ENCODE measurements around the gene PKHD1.

The PKHD1 gene

GRCh38 chr6:52125572-52125971 lies 38.2 kb upstream of the PKHD1 start:
- H3K27ac ChIP-seq (ENCODE audit: low read depth in 2 of 2, low read length in 2 of 2) = no peak overlapping the region

GRCh38 chr6:52125139-52125538 lies 37.7 kb upstream of the PKHD1 start:
- peaks cover 0 to 2% of the 10 kb centered on the region in 2 donors for H3K27me3 ChIP-seq (ENCODE audit: control insufficient read depth in 2 of 2, insufficient read depth in 2 of 2, low read length in 2 of 2)
- no peak overlapping the region for H3K27ac ChIP-seq (ENCODE audit: low read depth in 2 of 2, low read length in 2 of 2)
- no peaks in the 10 kb centered on the region for H3K36me3 ChIP-seq (ENCODE audit: control insufficient read depth in 2 of 2, insufficient read depth in 2 of 2, low read length in 2 of 2)
- no peak overlapping the region for H3K9ac ChIP-seq (ENCODE audit: low read depth in 1 of 2, low read length in 2 of 2)
- no peak overlapping the region for H3K4me3 ChIP-seq (ENCODE audit: low read length in 2 of 2)
- no peaks in the 10 kb centered on the region for H3K9me3 ChIP-seq (ENCODE audit: control insufficient read depth in 2 of 2, low read length in 2 of 2)
- H3K4me1 ChIP-seq (ENCODE audit: control insufficient read depth in 2 of 2, insufficient read depth in 2 of 2, low read length in 2 of 2) = no peaks in the 10 kb centered on the region

More at GRCh38 chr6:52125572-52125971, 38.2 kb upstream of the PKHD1 start:
- H3K36me3 ChIP-seq (ENCODE audit: control insufficient read depth in 2 of 2, insufficient read depth in 2 of 2, low read length in 2 of 2) = no peaks in the 10 kb centered on the region
- H3K9ac ChIP-seq (ENCODE audit: low read depth in 1 of 2, low read length in 2 of 2) = no peak overlapping the region
- H3K4me3 ChIP-seq (ENCODE audit: low read length in 2 of 2) = no peak overlapping the region
- H3K27me3 ChIP-seq (ENCODE audit: control insufficient read depth in 2 of 2, insufficient read depth in 2 of 2, low read length in 2 of 2) = peaks cover 0 to 2% of the 10 kb centered on the region in 2 donors
- no peaks in the 10 kb centered on the region for H3K9me3 ChIP-seq (ENCODE audit: control insufficient read depth in 2 of 2, low read length in 2 of 2)
- no peaks in the 10 kb centered on the region for H3K4me1 ChIP-seq (ENCODE audit: control insufficient read depth in 2 of 2, insufficient read depth in 2 of 2, low read length in 2 of 2)

- Histone ChIP-seq H3K4me3 (ENCODE audit: low read length in 2 of 2) (no peak overlapping the region), H3K9me3 (ENCODE audit: control insufficient read depth in 2 of 2, low read length in 2 of 2) (no peaks in the 10 kb centered on the region), H3K36me3 (ENCODE audit: control insufficient read depth in 2 of 2, insufficient read depth in 2 of 2, low read length in 2 of 2) (no peaks in the 10 kb centered on the region), H3K4me1 (ENCODE audit: control insufficient read depth in 2 of 2, insufficient read depth in 2 of 2, low read length in 2 of 2) (no peaks in the 10 kb centered on the region), H3K27me3 (ENCODE audit: control insufficient read depth in 2 of 2, insufficient read depth in 2 of 2, low read length in 2 of 2) (peaks cover 0 to 2% of the 10 kb centered on the region in 2 donors), H3K27ac (ENCODE audit: low read depth in 2 of 2, low read length in 2 of 2) (no peak overlapping the region), H3K9ac (ENCODE audit: low read depth in 1 of 2, low read length in 2 of 2) (no peak overlapping the region)
Measured at GRCh38 chr6:52124126-52125121, 37.0 kb upstream of the PKHD1 start.

- Histone ChIP-seq H3K27ac (ENCODE audit: low read depth in 2 of 2, low read length in 2 of 2) (no peak overlapping the region), H3K4me3 (ENCODE audit: low read length in 2 of 2) (no peak overlapping the region), H3K4me1 (ENCODE audit: control insufficient read depth in 2 of 2, insufficient read depth in 2 of 2, low read length in 2 of 2) (no peaks in the 10 kb centered on the region), H3K9ac (ENCODE audit: low read depth in 1 of 2, low read length in 2 of 2) (no peak overlapping the region), H3K36me3 (ENCODE audit: control insufficient read depth in 2 of 2, insufficient read depth in 2 of 2, low read length in 2 of 2) (no peaks in the 10 kb centered on the region), H3K27me3 (ENCODE audit: control insufficient read depth in 2 of 2, insufficient read depth in 2 of 2, low read length in 2 of 2) (peaks cover 0 to 2% of the 10 kb centered on the region in 2 donors), H3K9me3 (ENCODE audit: control insufficient read depth in 2 of 2, low read length in 2 of 2) (peaks cover 3% of the 10 kb centered on the region in 2 donors)
Measured at GRCh38 chr6:52123251-52123650, 35.8 kb upstream of the PKHD1 start.

GRCh38 chr6:52117352-52117751 lies 29.9 kb upstream of the PKHD1 start:
- Histone ChIP-seq H3K9ac (ENCODE audit: low read depth in 1 of 2, low read length in 2 of 2) (no peak overlapping the region), H3K4me3 (ENCODE audit: low read length in 2 of 2) (no peak overlapping the region), H3K27me3 (ENCODE audit: control insufficient read depth in 2 of 2, insufficient read depth in 2 of 2, low read length in 2 of 2) (no peaks in the 10 kb centered on the region), H3K4me1 (ENCODE audit: control insufficient read depth in 2 of 2, insufficient read depth in 2 of 2, low read length in 2 of 2) (peaks cover 6 to 18% of the 10 kb centered on the region in 2 donors), H3K9me3 (ENCODE audit: control insufficient read depth in 2 of 2, low read length in 2 of 2) (peaks cover 3% of the 10 kb centered on the region in 2 donors), H3K27ac (ENCODE audit: low read depth in 2 of 2, low read length in 2 of 2) (no peak overlapping the region), H3K36me3 (ENCODE audit: control insufficient read depth in 2 of 2, insufficient read depth in 2 of 2, low read length in 2 of 2) (no peaks in the 10 kb centered on the region)

- Histone ChIP-seq H3K4me3 (ENCODE audit: low read length in 2 of 2) (no peak overlapping the region), H3K9ac (ENCODE audit: low read depth in 1 of 2, low read length in 2 of 2) (no peak overlapping the region), H3K36me3 (ENCODE audit: control insufficient read depth in 2 of 2, insufficient read depth in 2 of 2, low read length in 2 of 2) (no peaks in the 10 kb centered on the region), H3K9me3 (ENCODE audit: control insufficient read depth in 2 of 2, low read length in 2 of 2) (peaks cover 3% of the 10 kb centered on the region in 2 donors), H3K4me1 (ENCODE audit: control insufficient read depth in 2 of 2, insufficient read depth in 2 of 2, low read length in 2 of 2) (peaks cover 6 to 18% of the 10 kb centered on the region in 2 donors), H3K27me3 (ENCODE audit: control insufficient read depth in 2 of 2, insufficient read depth in 2 of 2, low read length in 2 of 2) (peaks cover 0 to 3% of the 10 kb centered on the region in 2 donors), H3K27ac (ENCODE audit: low read depth in 2 of 2, low read length in 2 of 2) (no peak overlapping the region)
Measured at GRCh38 chr6:52116605-52116948, 29.2 kb upstream of the PKHD1 start.

GRCh38 chr6:52115891-52116604 lies 28.6 kb upstream of the PKHD1 start:
- no peak overlapping the region for H3K27ac ChIP-seq (ENCODE audit: low read depth in 2 of 2, low read length in 2 of 2)
- H3K4me3 ChIP-seq (ENCODE audit: low read length in 2 of 2) = no peak overlapping the region
- peaks cover 6 to 18% of the 10 kb centered on the region in 2 donors for H3K4me1 ChIP-seq (ENCODE audit: control insufficient read depth in 2 of 2, insufficient read depth in 2 of 2, low read length in 2 of 2)
- H3K36me3 ChIP-seq (ENCODE audit: control insufficient read depth in 2 of 2, insufficient read depth in 2 of 2, low read length in 2 of 2) = no peaks in the 10 kb centered on the region
- peaks cover 3% of the 10 kb centered on the region in 2 donors for H3K9me3 ChIP-seq (ENCODE audit: control insufficient read depth in 2 of 2, low read length in 2 of 2)
- peaks cover 0 to 3% of the 10 kb centered on the region in 2 donors for H3K27me3 ChIP-seq (ENCODE audit: control insufficient read depth in 2 of 2, insufficient read depth in 2 of 2, low read length in 2 of 2)
- no peak overlapping the region for H3K9ac ChIP-seq (ENCODE audit: low read depth in 1 of 2, low read length in 2 of 2)

GRCh38 chr6:52115145-52115741 lies 27.8 kb upstream of the PKHD1 start:
- H3K9ac ChIP-seq (ENCODE audit: low read depth in 1 of 2, low read length in 2 of 2) = no peak overlapping the region
- peaks cover 3% of the 10 kb centered on the region in 2 donors for H3K9me3 ChIP-seq (ENCODE audit: control insufficient read depth in 2 of 2, low read length in 2 of 2)
- H3K36me3 ChIP-seq (ENCODE audit: control insufficient read depth in 2 of 2, insufficient read depth in 2 of 2, low read length in 2 of 2) = no peaks in the 10 kb centered on the region
- no peak overlapping the region for H3K4me3 ChIP-seq (ENCODE audit: low read length in 2 of 2)
- no peak overlapping the region for H3K27ac ChIP-seq (ENCODE audit: low read depth in 2 of 2, low read length in 2 of 2)
- peaks cover 6 to 18% of the 10 kb centered on the region in 2 donors for H3K4me1 ChIP-seq (ENCODE audit: control insufficient read depth in 2 of 2, insufficient read depth in 2 of 2, low read length in 2 of 2)
- peaks cover 0 to 3% of the 10 kb centered on the region in 2 donors for H3K27me3 ChIP-seq (ENCODE audit: control insufficient read depth in 2 of 2, insufficient read depth in 2 of 2, low read length in 2 of 2)

GRCh38 chr6:52109171-52109571 lies 21.8 kb upstream of the PKHD1 start:
- Histone ChIP-seq H3K9ac (ENCODE audit: low read depth in 1 of 2, low read length in 2 of 2) (no peak overlapping the region), H3K27ac (ENCODE audit: low read depth in 2 of 2, low read length in 2 of 2) (no peak overlapping the region), H3K9me3 (ENCODE audit: control insufficient read depth in 2 of 2, low read length in 2 of 2) (no peaks in the 10 kb centered on the region), H3K4me3 (ENCODE audit: low read length in 2 of 2) (no peak overlapping the region), H3K27me3 (ENCODE audit: control insufficient read depth in 2 of 2, insufficient read depth in 2 of 2, low read length in 2 of 2) (peaks cover 0 to 3% of the 10 kb centered on the region in 2 donors), H3K4me1 (ENCODE audit: control insufficient read depth in 2 of 2, insufficient read depth in 2 of 2, low read length in 2 of 2) (no peaks in the 10 kb centered on the region), H3K36me3 (ENCODE audit: control insufficient read depth in 2 of 2, insufficient read depth in 2 of 2, low read length in 2 of 2) (no peaks in the 10 kb centered on the region)

GRCh38 chr6:52108128-52108527 lies 20.7 kb upstream of the PKHD1 start:
- H3K4me3 ChIP-seq (ENCODE audit: low read length in 2 of 2) = no peak overlapping the region
- no peak overlapping the region for H3K27ac ChIP-seq (ENCODE audit: low read depth in 2 of 2, low read length in 2 of 2)
- no peaks in the 10 kb centered on the region for H3K9me3 ChIP-seq (ENCODE audit: control insufficient read depth in 2 of 2, low read length in 2 of 2)
- no peak overlapping the region for H3K9ac ChIP-seq (ENCODE audit: low read depth in 1 of 2, low read length in 2 of 2)
- H3K36me3 ChIP-seq (ENCODE audit: control insufficient read depth in 2 of 2, insufficient read depth in 2 of 2, low read length in 2 of 2) = no peaks in the 10 kb centered on the region
- no peaks in the 10 kb centered on the region for H3K4me1 ChIP-seq (ENCODE audit: control insufficient read depth in 2 of 2, insufficient read depth in 2 of 2, low read length in 2 of 2)
- H3K27me3 ChIP-seq (ENCODE audit: control insufficient read depth in 2 of 2, insufficient read depth in 2 of 2, low read length in 2 of 2) = peaks cover 3% of the 10 kb centered on the region in 2 donors
